ENCODE data around the gene VBP1.

GRCh38 chrX:155246748-155247147, 30.5 kb downstream of the VBP1 start:
- TF ChIP-seq CTCF (IDR thresholded peaks at IDR 0.05) (no peak), POLR2A (IDR thresholded peaks at IDR 0.05) (no peak), EP300 (IDR thresholded peaks at IDR 0.05) (no peak)

Data from gastroesophageal sphincter (tissue), 3 donors.